SK-N-MC (cell line): ENCODE data around the gene AGMO.

Experiments
- EZH2 ChIP-seq: fragments of 200-600 bp; sonication (generic); IDR thresholded peaks from one replicate; pipeline ENCODE4 v1.6.1; 2017; ENCODE audit warnings: antibody characterized with exemption
- FOXP2 ChIP-seq: optimal IDR thresholded peaks from 2 replicates; pipeline ENCODE3; 2011; ENCODE audit warnings: mild to moderate bottlenecking, moderate library complexity; ENCODE audit not compliant: insufficient read depth; ENCODE audit errors: extremely low read length, control extremely low read depth
- POLR2AphosphoS5 ChIP-seq: IDR thresholded peaks from 2 replicates; pipeline ENCODE4 v1.6.1; 2012; ENCODE audit warnings: mild to moderate bottlenecking, low read depth, low read length, borderline replicate concordance

DNA sequence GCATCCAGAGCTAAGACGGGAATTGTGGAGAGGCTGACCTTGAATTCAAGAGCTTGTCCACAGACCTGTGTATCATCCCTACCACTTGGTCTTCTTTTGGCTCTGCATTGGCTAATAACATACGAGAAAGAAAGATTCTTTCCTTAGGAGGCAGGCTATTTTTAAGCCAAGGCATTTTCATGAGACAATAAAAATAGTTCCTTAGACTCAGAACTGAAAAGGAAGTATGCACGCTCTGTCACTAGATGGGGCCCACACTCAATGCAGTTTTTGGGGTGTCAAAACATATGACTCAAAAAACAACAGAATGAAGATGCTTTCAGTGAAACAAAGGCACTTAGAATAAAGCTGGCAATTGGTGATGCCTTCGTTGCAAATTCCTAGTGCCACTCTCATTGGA lies 393.3 kb downstream of the AGMO start:
- TF ChIP-seq POLR2AphosphoS5 (no peak), EZH2 (no peak), FOXP2 (no peak)
